ENCODE data around the gene MNAT1. TPM values are rescaled to one million over a fixed set of nuclear protein-coding genes. Genes with fewer than 3 reads are reported as not detected.

Gene MNAT1
- polyA plus RNA-seq, 3 donors, result 4.1 to 5.8 (median 4.5) TPM

DNA sequence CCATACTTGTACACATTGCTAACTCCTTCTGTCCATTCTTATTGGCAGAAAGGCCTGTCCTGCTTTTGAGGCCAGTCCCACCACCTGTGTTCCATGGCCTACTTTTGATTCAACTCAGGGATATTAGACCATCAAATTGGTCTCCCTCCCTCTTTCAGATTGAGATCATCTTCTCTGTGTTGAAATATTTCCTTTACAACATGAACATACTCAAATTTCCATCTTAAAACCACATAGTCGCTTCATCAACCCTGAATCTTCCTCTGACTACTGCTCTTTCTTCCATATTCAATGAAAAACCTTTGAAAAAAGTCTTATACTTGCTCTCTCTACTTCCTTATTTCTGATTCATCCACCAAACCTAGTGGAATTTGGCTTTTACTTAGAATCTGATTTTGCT, 211.4 kb downstream of the MNAT1 start:
- Histone ChIP-seq H3K9ac (ENCODE audit: insufficient read depth, low read length, poor library complexity, severe bottlenecking) (no peak overlapping the region), H3K36me3 (replicated peaks in 1 of 2; ENCODE audit: control insufficient read depth in 1 of 2, insufficient read depth in 2 of 2, low read length in 2 of 2) (no peaks in the 10 kb centered on the region), H3K4me1 (ENCODE audit: control insufficient read depth in 1 of 2, insufficient read depth in 2 of 2, low read length in 2 of 2) (peaks cover 6 to 9% of the 10 kb centered on the region in 2 donors), H3K9me3 (replicated peaks in 1 of 2; ENCODE audit: control insufficient read depth in 1 of 2, insufficient read depth in 1 of 2, low read length in 2 of 2) (no peaks in the 10 kb centered on the region), H3K4me2 (replicated peaks; ENCODE audit: extremely low read depth, low read length, poor library complexity, severe bottlenecking) (peak overlapping the region; percentile 14), H4K20me1 (ENCODE audit: insufficient read depth, low read length) (no peaks in the 10 kb centered on the region), H3K4me3 (replicated peaks in 1 of 3; ENCODE audit: low read depth in 2 of 3, low read length in 3 of 3) (no peak overlapping the region), H3K27me3 (ENCODE audit: control insufficient read depth in 2 of 2, insufficient read depth in 2 of 2, low read length in 2 of 2) (no peaks in the 10 kb centered on the region), H3K79me2 (ENCODE audit: insufficient read depth, low read length) (no peaks in the 10 kb centered on the region), H2AFZ (ENCODE audit: insufficient read depth, low read depth, low read length, poor library complexity, severe bottlenecking) (peak overlapping the region; percentile 55), H3K27ac (ENCODE audit: low read depth in 1 of 2, low read length in 2 of 2) (peak overlapping the region in 1 of 2 donors; percentile 32)
- peaks cover 0 to 2% of the 10 kb centered on the region in 2 donors for H3K36me3 Mint-ChIP-seq
- peaks cover 0 to 7% (median 0%) of the 10 kb centered on the region in 7 donors for H3K9me3 Mint-ChIP-seq
- H3K27me3 Mint-ChIP-seq (ENCODE audit: low read depth in 3 of 3), result peaks cover 0 to 2% (median 1%) of the 10 kb centered on the region in 3 donors
- WGBS (ENCODE audit: insufficient coverage), result no CpG with 5 or more reads among the region's 1 CpG
- TF ChIP-seq, protein P1, sequence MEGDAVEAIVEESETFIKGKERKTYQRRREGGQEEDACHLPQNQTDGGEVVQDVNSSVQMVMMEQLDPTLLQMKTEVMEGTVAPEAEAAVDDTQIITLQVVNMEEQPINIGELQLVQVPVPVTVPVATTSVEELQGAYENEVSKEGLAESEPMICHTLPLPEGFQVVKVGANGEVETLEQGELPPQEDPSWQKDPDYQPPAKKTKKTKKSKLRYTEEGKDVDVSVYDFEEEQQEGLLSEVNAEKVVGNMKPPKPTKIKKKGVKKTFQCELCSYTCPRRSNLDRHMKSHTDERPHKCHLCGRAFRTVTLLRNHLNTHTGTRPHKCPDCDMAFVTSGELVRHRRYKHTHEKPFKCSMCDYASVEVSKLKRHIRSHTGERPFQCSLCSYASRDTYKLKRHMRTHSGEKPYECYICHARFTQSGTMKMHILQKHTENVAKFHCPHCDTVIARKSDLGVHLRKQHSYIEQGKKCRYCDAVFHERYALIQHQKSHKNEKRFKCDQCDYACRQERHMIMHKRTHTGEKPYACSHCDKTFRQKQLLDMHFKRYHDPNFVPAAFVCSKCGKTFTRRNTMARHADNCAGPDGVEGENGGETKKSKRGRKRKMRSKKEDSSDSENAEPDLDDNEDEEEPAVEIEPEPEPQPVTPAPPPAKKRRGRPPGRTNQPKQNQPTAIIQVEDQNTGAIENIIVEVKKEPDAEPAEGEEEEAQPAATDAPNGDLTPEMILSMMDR (IDR thresholded peaks at IDR 0.05), result no peak
- intact Hi-C loops (cut with micrococcal nuclease), result no loop called here
- no peak overlapping the region for H3K4me3 Mint-ChIP-seq
- H3K27ac Mint-ChIP-seq, result peak overlapping the region in 4 of 7 donors; percentile 8 to 65 (median 31)
- peak in 2 of 3 donors; percentile 3 to 7 for DNase-seq
- H3K4me1 Mint-ChIP-seq, result peaks cover 16% of the 10 kb centered on the region

DNA sequence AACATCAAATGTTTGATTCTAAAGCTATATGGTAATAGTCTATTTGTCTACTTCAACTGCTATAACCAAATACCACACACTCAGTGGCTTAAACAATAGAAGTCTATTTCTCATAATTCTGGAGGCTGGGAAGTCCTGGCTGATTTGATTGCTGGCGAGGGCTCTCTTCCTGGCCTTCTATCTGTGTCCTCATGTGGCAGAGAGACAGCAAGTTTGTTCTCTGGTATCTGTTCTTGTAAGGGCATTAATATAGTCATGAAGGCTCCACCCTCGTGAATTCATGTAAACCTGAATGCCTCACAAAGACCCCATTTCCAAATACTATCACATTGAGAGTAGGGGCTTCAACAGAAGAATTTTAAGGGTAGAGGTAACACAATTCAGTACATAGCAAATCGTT, 212.2 kb downstream of the MNAT1 start:
- Histone ChIP-seq H3K4me3 (replicated peaks in 1 of 3; ENCODE audit: low read depth in 2 of 3, low read length in 3 of 3) (no peak overlapping the region), H3K9ac (ENCODE audit: insufficient read depth, low read length, poor library complexity, severe bottlenecking) (no peak overlapping the region), H3K27me3 (ENCODE audit: control insufficient read depth in 2 of 2, insufficient read depth in 2 of 2, low read length in 2 of 2) (no peaks in the 10 kb centered on the region), H3K9me3 (replicated peaks in 1 of 2; ENCODE audit: control insufficient read depth in 1 of 2, insufficient read depth in 1 of 2, low read length in 2 of 2) (no peaks in the 10 kb centered on the region), H4K20me1 (ENCODE audit: insufficient read depth, low read length) (no peaks in the 10 kb centered on the region), H3K27ac (ENCODE audit: low read depth in 1 of 2, low read length in 2 of 2) (peak overlapping the region in 1 of 2 donors; percentile 32), H3K4me1 (ENCODE audit: control insufficient read depth in 1 of 2, insufficient read depth in 2 of 2, low read length in 2 of 2) (peaks cover 6 to 9% of the 10 kb centered on the region in 2 donors), H3K4me2 (replicated peaks; ENCODE audit: extremely low read depth, low read length, poor library complexity, severe bottlenecking) (no peak overlapping the region), H3K79me2 (ENCODE audit: insufficient read depth, low read length) (no peaks in the 10 kb centered on the region), H3K36me3 (replicated peaks in 1 of 2; ENCODE audit: control insufficient read depth in 1 of 2, insufficient read depth in 2 of 2, low read length in 2 of 2) (no peaks in the 10 kb centered on the region), H2AFZ (ENCODE audit: insufficient read depth, low read depth, low read length, poor library complexity, severe bottlenecking) (peak overlapping the region; percentile 55)
- TF ChIP-seq, protein P1 (IDR thresholded peaks at IDR 0.05), result no peak
- WGBS (ENCODE audit: insufficient coverage), result no CpG with 5 or more reads among the region's 3 CpGs
- intact Hi-C loops (cut with micrococcal nuclease), result no loop called here
- DNase-seq, result no peak
- Mint-ChIP-seq H3K27ac (no peak overlapping the region), H3K9me3 (peaks cover 0 to 3% (median 0%) of the 10 kb centered on the region in 7 donors), H3K27me3 (ENCODE audit: low read depth in 3 of 3) (peaks cover 0 to 2% (median 0%) of the 10 kb centered on the region in 3 donors), H3K36me3 (peaks cover 0 to 2% of the 10 kb centered on the region in 2 donors), H3K4me3 (no peak overlapping the region), H3K4me1 (peaks cover 16% of the 10 kb centered on the region)

Data from CD14-positive monocyte (primary cell).